ENCODE results near the gene KLHL29.

Gene KLHL29

GRCh38 chr2:23690421-23691105, 305.6 kb downstream of the KLHL29 start:
- no peak for DNase-seq

GRCh38 chr2:23691106-23691470, 306.1 kb downstream of the KLHL29 start:
- DNase-seq: no peak

- DNase-seq: no peak
Observed at GRCh38 chr2:23691565-23691964, 306.6 kb downstream of the KLHL29 start.

- no peak for DNase-seq
Observed at GRCh38 chr2:23692263-23692662, 307.3 kb downstream of the KLHL29 start.

GRCh38 chr2:23692851-23693605, 308.0 kb downstream of the KLHL29 start:
- DNase-seq: no peak

GRCh38 chr2:23693606-23693951, 308.6 kb downstream of the KLHL29 start:
- no peak for DNase-seq

GRCh38 chr2:23694058-23695045, 309.4 kb downstream of the KLHL29 start:
- peak in 1 of 56 donors; percentile 26 for DNase-seq

- DNase-seq: no peak
Observed at GRCh38 chr2:23695214-23695889, 310.4 kb downstream of the KLHL29 start.

- DNase-seq: no peak
Observed at GRCh38 chr2:23695890-23696751, 311.1 kb downstream of the KLHL29 start.

- DNase-seq: peak in 1 of 56 donors; percentile 50
Observed at GRCh38 chr2:23696752-23697045, 311.7 kb downstream of the KLHL29 start.

- DNase-seq: peak in 3 of 56 donors; percentile 28 to 36 (median 32)
Observed at GRCh38 chr2:23697256-23698075, 312.5 kb downstream of the KLHL29 start.

- no peak for DNase-seq
Observed at GRCh38 chr2:23698116-23698693, 313.2 kb downstream of the KLHL29 start.

- DNase-seq: peak in 22 of 56 donors; percentile 18 to 79 (median 37)
Observed at GRCh38 chr2:23698721-23699579, 314.0 kb downstream of the KLHL29 start.

- DNase-seq: no peak
Observed at GRCh38 chr2:23699580-23699925, 314.6 kb downstream of the KLHL29 start.

GRCh38 chr2:23700627-23701026, 315.6 kb downstream of the KLHL29 start:
- no peak for DNase-seq

GRCh38 chr2:23703037-23703582, 318.1 kb downstream of the KLHL29 start:
- no peak for DNase-seq

- no peak for DNase-seq
Observed at GRCh38 chr2:23703583-23704385, 318.8 kb downstream of the KLHL29 start.
